GM13977 (cell line): ENCODE measurements around the gene CLEC16A.

Experiments used
- DNase-seq: peaks from one replicate; pipeline ENCODE4 v3.0.0; 2012; ENCODE audit warnings: low spot score
- in situ Hi-C: fragments of 300-500 bp; cut with MboI; formaldehyde crosslinking; loops from one replicate; pipeline ENCODE4 v1.12.0; 2022; ENCODE audit warnings: low sequenced_read_pairs, low pct_unique_long_range_greater_than_20kb, mixed read lengths, inconsistent platforms; ENCODE audit not compliant: unreplicated experiment
- TF ChIP-seq, protein P1 (sequence below): IDR thresholded peaks from 2 replicates; pipeline ENCODE4 v1.5.1; 2012; ENCODE audit warnings: mild to moderate bottlenecking, control low read depth; ENCODE audit not compliant: insufficient read depth; ENCODE audit errors: extremely low read depth, missing control alignments

CLEC16A gene

DNA sequence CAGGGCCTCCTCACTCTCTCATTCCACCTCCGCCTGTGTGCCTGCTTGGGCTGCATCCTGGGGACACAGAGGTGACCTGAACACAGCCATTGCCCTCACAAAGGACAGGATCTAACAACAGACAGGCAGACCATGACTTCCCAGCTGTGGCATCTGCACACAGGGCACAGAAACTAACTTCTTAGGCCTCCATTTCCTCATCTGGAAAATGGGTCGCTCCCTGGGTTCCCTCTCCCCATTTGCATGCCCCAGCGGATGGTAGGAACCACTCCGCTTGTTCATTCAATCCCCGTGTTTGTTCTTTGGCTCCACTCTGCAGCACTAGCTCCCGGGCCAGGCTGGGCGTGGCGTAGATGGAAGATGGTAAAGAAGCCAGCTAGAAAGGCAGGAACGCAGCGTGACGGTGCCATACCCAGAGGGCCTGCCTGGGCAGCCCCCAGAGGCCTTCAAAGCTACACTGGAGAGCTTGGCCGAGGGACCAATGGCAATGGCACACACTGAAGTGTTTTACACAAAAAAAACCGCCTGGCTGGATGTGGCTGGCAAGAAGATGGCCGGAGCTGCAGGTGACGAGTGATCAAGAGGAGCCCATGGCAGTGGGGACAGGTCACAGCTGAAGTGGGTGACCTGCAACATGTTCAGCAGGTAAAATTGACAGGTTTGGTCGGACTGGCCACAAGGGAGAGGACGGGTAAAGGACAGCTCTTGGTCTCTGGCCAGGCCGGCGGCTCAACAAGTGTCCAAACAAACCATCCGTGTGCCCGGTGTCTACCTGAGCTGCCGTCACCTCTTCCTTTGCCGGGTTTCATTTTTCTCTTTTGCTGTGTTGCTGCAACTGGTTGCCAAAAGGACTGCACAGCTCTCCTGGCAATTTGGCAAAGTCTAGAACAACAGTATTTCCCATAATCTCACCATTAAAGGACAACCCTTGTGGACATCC is 244.7 kb downstream of the CLEC16A start:
- DNase-seq, result no peak
- in situ Hi-C loops, result no loop called here
- TF ChIP-seq, protein P1, sequence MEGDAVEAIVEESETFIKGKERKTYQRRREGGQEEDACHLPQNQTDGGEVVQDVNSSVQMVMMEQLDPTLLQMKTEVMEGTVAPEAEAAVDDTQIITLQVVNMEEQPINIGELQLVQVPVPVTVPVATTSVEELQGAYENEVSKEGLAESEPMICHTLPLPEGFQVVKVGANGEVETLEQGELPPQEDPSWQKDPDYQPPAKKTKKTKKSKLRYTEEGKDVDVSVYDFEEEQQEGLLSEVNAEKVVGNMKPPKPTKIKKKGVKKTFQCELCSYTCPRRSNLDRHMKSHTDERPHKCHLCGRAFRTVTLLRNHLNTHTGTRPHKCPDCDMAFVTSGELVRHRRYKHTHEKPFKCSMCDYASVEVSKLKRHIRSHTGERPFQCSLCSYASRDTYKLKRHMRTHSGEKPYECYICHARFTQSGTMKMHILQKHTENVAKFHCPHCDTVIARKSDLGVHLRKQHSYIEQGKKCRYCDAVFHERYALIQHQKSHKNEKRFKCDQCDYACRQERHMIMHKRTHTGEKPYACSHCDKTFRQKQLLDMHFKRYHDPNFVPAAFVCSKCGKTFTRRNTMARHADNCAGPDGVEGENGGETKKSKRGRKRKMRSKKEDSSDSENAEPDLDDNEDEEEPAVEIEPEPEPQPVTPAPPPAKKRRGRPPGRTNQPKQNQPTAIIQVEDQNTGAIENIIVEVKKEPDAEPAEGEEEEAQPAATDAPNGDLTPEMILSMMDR, result no peak

DNA sequence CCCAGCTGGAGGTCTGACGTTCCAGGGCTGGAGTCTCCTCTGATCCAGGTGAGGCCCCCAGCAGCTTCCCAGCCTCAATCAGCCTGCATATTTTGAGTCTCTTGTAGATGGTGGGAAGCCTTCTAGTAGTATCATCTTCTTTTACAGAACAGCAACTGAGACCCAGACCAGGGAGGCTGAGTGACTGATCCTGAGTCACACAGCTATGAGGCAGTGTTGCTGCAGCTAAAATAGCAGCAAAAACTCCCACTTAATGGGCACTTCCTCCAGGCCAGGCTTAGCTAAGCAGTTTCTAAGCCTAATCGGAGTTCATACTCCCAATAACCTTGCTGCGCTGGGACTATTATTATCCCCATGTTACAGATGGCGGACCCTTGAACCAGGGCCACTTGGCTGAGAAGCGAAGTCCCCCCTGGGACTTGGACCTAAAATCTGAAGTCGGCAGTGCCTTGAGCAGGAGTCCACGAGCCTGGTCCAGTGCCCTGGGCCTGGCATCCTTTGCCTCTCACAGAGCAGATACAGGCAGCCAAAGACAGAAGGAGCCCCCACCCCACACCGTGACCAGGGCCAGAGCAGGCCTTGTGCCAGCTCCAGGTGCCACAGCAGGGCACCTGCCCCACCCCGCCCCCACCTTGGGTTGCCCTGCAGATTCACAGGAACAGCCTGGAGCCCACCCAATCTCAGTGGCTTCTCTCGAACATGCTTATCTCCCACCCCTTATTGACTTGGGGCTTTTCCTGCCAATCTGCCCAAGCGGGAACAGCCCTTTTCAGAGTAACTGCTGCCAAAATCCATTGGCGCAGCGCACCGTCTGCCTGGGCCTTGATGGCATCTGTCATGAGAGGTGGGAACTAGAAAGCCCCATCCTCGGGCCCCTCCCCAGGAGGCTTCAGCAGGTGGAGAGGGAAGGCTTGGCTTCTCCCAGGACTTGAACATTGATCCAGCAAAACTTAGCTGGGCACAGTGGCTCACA is 246.5 kb downstream of the CLEC16A start:
- TF ChIP-seq, protein P1, result no peak
- DNase-seq, result no peak
- in situ Hi-C loops, result no loop called here

DNA sequence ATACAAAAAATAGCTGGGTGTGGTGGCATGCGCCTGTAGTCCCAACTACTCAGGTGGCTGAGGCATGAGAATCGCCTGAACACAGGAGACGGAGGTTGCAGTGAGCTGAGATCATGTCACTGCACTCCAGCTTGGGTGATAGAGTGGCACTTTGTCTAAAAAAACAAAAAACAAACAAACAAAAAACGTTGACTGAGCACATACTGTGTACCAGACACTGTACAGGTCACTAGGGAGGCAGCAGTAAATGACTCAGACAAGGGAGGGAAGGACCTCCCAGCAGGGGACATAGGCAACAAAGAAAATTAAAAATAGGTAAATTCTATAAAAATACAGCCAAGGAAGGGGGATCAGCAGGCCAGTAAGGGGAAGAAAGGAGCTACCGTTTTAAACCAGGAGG is 247.3 kb downstream of the CLEC16A start:
- DNase-seq, result no peak
- TF ChIP-seq, protein P1, result no peak
- in situ Hi-C loops, result no loop called here

DNA sequence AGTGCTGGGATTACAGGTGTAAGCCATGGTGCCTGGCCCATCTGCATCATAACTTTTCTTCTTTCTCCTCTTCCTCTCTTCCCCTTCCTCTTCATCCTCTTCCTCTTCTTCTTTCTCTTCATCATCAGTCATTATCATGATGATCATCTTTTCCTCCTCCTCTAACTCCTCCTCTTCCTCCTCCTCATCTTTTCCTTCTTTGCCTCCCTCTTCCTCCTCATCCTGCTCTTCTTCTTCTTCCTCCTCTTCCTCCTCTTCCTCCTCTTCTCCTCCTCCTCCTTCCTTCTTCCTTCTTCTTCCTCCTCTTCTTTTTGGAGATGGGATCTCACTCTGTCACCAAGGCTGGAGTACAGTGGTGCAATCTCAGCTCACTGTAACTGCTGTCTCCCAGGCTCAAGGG is 249.1 kb downstream of the CLEC16A start:
- TF ChIP-seq, protein P1, result no peak
- in situ Hi-C loops, result no loop called here

DNA sequence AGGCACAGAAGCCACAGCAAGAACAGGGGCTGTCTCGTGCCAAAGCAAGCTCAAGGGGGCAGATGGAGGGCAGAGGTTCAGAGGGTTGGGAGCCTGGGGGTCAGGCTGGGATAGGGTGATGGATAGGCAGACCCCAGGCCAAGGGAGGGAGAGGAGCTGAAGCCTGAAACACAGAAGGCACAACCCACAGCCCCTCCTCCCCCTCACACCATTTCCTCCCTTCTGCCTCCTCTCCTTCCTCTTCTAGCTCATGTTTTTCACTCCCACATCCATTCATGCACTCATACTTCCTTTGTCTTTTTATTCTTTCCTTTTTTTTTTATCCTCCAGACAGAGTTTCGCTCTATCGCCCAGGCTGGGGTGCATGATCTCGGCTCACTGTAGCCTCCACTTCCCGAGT is 250.5 kb downstream of the CLEC16A start:
- in situ Hi-C loops, result no loop called here
- TF ChIP-seq, protein P1, result no peak
- no peak for DNase-seq

More for the DNA sequence above, 249.1 kb downstream of the CLEC16A start:
- no peak for DNase-seq

DNA sequence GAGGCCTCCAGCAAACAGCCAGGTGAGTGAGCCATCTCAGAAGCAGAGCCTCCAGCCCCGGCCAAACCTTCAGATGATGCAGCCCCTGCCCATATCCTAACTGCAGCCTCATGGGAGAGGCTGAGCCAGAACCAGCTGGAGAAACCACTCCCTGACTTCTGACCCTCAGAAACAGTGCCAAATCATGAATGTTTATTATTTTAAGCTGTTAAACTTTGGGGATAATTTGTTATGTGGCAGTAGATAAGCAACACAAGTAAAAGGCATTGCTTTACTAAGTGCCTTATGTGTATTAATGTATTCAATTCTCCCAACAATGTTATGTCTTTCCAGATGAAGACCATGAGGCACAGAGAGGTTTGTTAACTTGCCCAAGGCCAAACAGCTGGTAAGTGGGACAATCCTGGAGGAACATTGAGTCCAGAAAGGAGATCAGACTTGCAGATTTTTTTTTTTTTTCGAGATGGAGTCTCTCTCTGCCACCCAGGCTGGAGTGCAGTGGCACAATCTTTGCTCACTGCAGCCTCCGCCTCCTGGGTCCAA is 252.0 kb downstream of the CLEC16A start:
- TF ChIP-seq, protein P1, result no peak
- no peak for DNase-seq
- in situ Hi-C loops, result no loop called here
